Measurements from ENCODE around the gene FLRT1. TPM values are rescaled to one million over a fixed set of nuclear protein-coding genes. Genes with fewer than 3 reads are reported as not detected.

Gene FLRT1
- total and polyA plus RNA-seq, 2 of the 13 experiments (the other 11 are each of a cell fraction or from before 2014, with no cell fraction given), result 0.02 to 0.08 TPM

DNA sequence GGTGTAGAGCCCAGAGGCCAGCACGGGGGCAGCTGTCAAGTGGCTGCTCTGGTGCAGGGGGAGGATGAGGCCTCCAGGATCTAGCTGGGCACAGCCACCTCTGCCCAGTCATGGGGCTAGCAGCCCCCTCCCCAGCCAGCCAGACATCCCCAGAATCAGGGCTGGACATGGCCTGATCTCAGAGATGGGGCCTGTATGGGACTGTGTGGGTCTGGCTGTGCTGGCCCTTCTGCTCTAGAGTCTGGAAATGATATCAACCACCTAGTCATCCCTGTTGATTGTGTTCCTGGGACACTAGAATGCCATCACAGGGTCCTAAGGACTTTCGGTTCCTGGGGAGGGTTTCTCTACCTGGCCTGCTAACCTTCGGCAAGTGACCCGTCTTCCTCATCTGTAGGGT is 2.8 kb downstream of the FLRT1 start:
- CTCF ChIA-PET (ENCODE audit: low intra/inter-chr PET ratio, low total read pairs), result no interaction called here
- Histone ChIP-seq H3K4me2 (ENCODE audit: low read depth, low read length) (no peak overlapping the region), H3K27ac (ENCODE audit: extremely low read length, insufficient read depth, low read length) (no peak overlapping the region), H3K4me1 (ENCODE audit: insufficient read depth, low read length) (peaks cover 30% of the 10 kb centered on the region), H4K20me1 (ENCODE audit: insufficient read depth, low read length) (peaks cover 25% of the 10 kb centered on the region; the same call in 1 of the 2 replicates), H3K9me3 (ENCODE audit: low read length) (no peaks in the 10 kb centered on the region), H3K9ac (ENCODE audit: insufficient read depth, low read depth, low read length) (no peak overlapping the region), H3K4me3 (replicated peaks in 1 of 3; ENCODE audit: insufficient read depth in 1 of 3, low read depth in 2 of 3, low read length in 3 of 3) (no peak overlapping the region), H3K36me3 (replicated peaks in 1 of 2; ENCODE audit: control insufficient read depth in 1 of 2, insufficient read depth in 2 of 2, low read length in 2 of 2) (no peaks in the 10 kb centered on the region), H3K79me2 (ENCODE audit: insufficient read depth, low read length) (no peaks in the 10 kb centered on the region), H3K27me3 (ENCODE audit: control insufficient read depth in 1 of 2, insufficient read depth in 2 of 2, low read length in 2 of 2) (peaks cover 2 to 31% of the 10 kb centered on the region in 2 experiments; a peak in 3 of 5 replicates), H2AFZ (ENCODE audit: low read length) (no peak overlapping the region)
- in situ Hi-C loops (cut with HindIII; ENCODE audit: extremely low pct_ligation_motif_present, low pct_unique_long_range_greater_than_20kb), result no loop called here
- TF ChIP-seq HNRNPL (IDR thresholded peaks at IDR 0.05; ENCODE audit: low read depth, low read length) (0 out of 2 replicates have a peak, but pooled peaks have one; percentile 2), NR2F6 (IDR thresholded peaks at IDR 0.05) (no peak; the same call in 1 of the 2 replicates), NR2F6 (CRISPR knock-in tag; IDR thresholded peaks at IDR 0.05) (peak; percentile 48; the same call in 1 of the 2 replicates), ZNF121 (CRISPR knock-in tag; IDR thresholded peaks at IDR 0.05) (peak; percentile 68; the same call in 1 of the 2 replicates), ZNF253 (CRISPR knock-in tag; IDR thresholded peaks at IDR 0.05; ENCODE audit: borderline replicate concordance) (no peak), ZNF333 (CRISPR knock-in tag; IDR thresholded peaks at IDR 0.05; ENCODE audit: borderline replicate concordance) (no peak), ZNF20 (CRISPR knock-in tag; IDR thresholded peaks at IDR 0.05) (no peak)
- FAIRE-seq (no peak), DNase-seq (ENCODE audit: low spot score) (no peak), ATAC-seq (0 out of 3 replicates have a peak, but pooled peaks have one; percentile 3)
- intact Hi-C loops (cut with micrococcal nuclease; ENCODE audit: unreplicated experiment), result no loop called here
- POLR2A ChIA-PET, result no interaction called here
- no TSS peak for BruUV-seq (replicated peaks)
- WGBS (ENCODE audit: low lambda C conversion rate), result 55% methylated on average over 4 of the region's 4 CpGs

GRCh38 chr11:64039012-64039665 is 3.4 kb downstream of the FLRT1 start:
- H3K9ac ChIP-seq (ENCODE audit: insufficient read depth, low read depth, low read length), result no peak overlapping the region
- no peak overlapping the region for H3K4me3 ChIP-seq (replicated peaks in 1 of 3; ENCODE audit: insufficient read depth in 1 of 3, low read depth in 2 of 3, low read length in 3 of 3)
- peaks cover 2 to 31% of the 10 kb centered on the region in 2 experiments; a peak in 3 of 5 replicates for H3K27me3 ChIP-seq (ENCODE audit: control insufficient read depth in 1 of 2, insufficient read depth in 2 of 2, low read length in 2 of 2)
- no TSS peak for BruUV-seq (replicated peaks)
- WGBS (ENCODE audit: low lambda C conversion rate), result 88% methylated on average over 7 of the region's 16 CpGs
- in situ Hi-C loops (cut with HindIII; ENCODE audit: extremely low pct_ligation_motif_present, low pct_unique_long_range_greater_than_20kb), result no loop called here
- ATAC-seq (no peak), DNase-seq (ENCODE audit: low spot score) (no peak), FAIRE-seq (no peak)
- intact Hi-C loops (cut with micrococcal nuclease; ENCODE audit: unreplicated experiment), result no loop called here
- ChIA-PET CTCF (ENCODE audit: low intra/inter-chr PET ratio, low total read pairs) (no interaction called here), POLR2A (no interaction called here)
- no peaks in the 10 kb centered on the region for H3K36me3 ChIP-seq (replicated peaks in 1 of 2; ENCODE audit: control insufficient read depth in 1 of 2, insufficient read depth in 2 of 2, low read length in 2 of 2)
- H3K9me3 ChIP-seq (ENCODE audit: low read length), result no peaks in the 10 kb centered on the region
- peaks cover 32% of the 10 kb centered on the region for H3K4me1 ChIP-seq (ENCODE audit: insufficient read depth, low read length)
- H4K20me1 ChIP-seq (ENCODE audit: insufficient read depth, low read length), result peaks cover 25% of the 10 kb centered on the region; the same call in 1 of the 2 replicates
- H3K27ac ChIP-seq (ENCODE audit: extremely low read length, insufficient read depth, low read length), result no peak overlapping the region
- no peaks in the 10 kb centered on the region for H3K79me2 ChIP-seq (ENCODE audit: insufficient read depth, low read length)
- no peak overlapping the region for H3K4me2 ChIP-seq (ENCODE audit: low read depth, low read length)
- H2AFZ ChIP-seq (ENCODE audit: low read length), result no peak overlapping the region
- TF ChIP-seq, protein P1, sequence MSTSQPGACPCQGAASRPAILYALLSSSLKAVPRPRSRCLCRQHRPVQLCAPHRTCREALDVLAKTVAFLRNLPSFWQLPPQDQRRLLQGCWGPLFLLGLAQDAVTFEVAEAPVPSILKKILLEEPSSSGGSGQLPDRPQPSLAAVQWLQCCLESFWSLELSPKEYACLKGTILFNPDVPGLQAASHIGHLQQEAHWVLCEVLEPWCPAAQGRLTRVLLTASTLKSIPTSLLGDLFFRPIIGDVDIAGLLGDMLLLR (CRISPR knock-in tag; IDR thresholded peaks at IDR 0.05), result no peak
- TF ChIP-seq ZNF775 (CRISPR knock-in tag; IDR thresholded peaks at IDR 0.05; ENCODE audit: borderline replicate concordance) (no peak), SYNCRIP (IDR thresholded peaks at IDR 0.05; ENCODE audit: insufficient read depth, low read depth, low read length) (no peak), MXI1 (IDR thresholded peaks at IDR 0.05; ENCODE audit: borderline replicate concordance, low read depth, low read length) (no peak), ZNF567 (CRISPR knock-in tag; IDR thresholded peaks at IDR 0.05; ENCODE audit: borderline replicate concordance) (no peak), TP53 (CRISPR knock-in tag; conservative IDR thresholded peaks at IDR 0.05) (no peak)
